NCI-H2107 (cell line): ENCODE results near the gene PAPSS1.
"Not testable (repeated sequence)": the region's sequence is repeated elsewhere in the genome, so short reads cannot be mapped to it uniquely, and the experiment has no call there.

Source experiments
- DNase-seq: peaks from one replicate; lab custom pipeline; 2025; lab: John Stamatoyannopoulos, UW

PAPSS1 gene

GRCh38 chr4:107719922-107720722 is at the start of gene PAPSS1:
PAPSS1 (minus strand) TSS chr4:107720234; CDS start chr4:107720179, 55 bp downstream.
- DNase-seq: peak; percentile 71

- DNase-seq: no peak
These were observed 40.4 kb upstream of the PAPSS1 start for GRCh38 chr4:107760281-107760947.

DNA sequence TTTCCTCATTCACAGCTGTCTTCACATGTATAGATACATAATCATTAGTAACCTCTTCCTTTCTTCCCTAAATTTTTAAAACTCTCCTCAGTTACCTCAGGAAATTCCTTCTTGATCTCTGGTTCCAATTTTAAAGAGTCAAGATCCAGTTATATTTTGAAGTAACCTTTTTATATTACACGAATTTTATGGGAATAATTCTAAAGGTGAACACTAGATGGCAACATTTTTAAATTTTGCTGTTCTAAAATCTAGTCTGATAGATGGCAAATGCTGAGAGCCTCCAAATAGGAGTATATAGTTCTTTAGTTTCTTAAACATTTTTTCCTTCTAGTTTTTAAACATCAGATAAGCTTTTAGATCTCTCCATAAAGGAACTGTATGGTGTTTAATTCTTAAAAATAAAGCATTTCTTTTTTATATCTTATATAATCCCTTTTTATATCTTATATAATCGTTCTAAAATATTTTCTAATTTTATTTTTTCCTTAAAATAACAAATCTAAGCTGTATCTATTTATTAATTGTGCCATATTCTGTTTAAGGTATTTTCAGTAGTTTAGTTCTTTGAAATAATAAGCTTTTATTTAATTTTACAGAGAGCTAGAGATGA is 37.9 kb upstream of the PAPSS1 start:
- DNase-seq: no peak

GRCh38 chr4:107757283-107757682 is 37.2 kb upstream of the PAPSS1 start:
- DNase-seq: no peak

DNA sequence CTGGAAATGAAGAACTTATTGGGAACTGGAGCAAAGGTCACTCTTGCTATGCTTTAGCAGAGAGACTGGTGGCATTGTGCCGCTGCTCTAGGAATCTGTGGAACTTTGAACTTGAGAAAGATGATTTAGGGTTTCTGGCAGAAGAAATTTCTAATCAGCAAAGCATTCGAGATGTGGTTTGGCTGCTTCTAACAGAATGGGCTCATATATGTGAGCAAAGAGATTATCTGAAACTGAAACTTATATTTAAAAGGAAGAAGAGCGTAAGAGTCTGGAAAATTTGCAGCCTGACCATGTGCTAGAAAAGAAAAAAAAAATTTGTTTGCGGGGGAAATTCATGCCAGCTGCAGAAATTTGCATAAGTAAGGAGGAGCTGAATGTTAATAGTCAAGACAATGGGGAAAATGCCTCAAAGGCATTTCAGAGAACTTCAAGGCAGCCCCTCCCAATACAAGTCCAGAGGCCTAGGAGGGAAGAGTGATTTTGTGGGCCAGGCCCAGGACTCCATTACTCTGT is 35.9 kb upstream of the PAPSS1 start:
- no peak for DNase-seq

GRCh38 chr4:107751670-107752069 is 31.6 kb upstream of the PAPSS1 start:
- no peak for DNase-seq

DNA sequence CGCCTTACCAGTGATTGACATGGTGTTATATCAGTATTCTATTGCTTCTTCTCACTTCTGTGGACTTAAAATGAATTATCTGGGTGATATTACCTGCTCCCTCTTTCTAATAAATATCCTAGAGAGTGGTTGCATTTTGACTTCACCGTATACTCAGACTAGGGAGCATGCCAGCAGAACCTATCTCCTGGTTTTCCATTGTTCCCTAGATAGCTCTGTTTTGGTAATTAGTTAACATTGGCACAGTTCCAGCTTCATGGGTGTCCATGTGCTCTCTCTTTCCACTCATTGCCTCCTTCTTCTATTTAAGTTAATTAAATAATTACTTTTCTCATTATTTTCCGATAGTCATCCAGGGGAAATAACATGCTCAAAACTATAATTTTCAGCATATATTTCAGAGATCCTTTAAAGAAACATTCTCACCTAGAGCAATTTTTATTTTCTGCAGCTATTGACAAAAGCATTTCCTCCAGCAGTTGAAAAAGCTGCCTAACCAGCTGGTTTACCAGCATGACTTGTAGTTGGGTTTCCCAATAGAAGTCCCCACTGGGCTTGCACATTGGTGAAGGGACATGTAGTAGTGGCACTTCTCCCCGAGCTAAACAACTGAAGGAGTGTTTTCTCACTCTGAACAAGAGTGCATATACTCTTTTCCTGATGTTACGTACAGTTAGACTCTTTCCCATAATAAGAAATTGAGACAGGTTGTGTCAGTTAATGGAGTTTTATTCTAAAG is 27.9 kb upstream of the PAPSS1 start:
- DNase-seq: no peak

DNA sequence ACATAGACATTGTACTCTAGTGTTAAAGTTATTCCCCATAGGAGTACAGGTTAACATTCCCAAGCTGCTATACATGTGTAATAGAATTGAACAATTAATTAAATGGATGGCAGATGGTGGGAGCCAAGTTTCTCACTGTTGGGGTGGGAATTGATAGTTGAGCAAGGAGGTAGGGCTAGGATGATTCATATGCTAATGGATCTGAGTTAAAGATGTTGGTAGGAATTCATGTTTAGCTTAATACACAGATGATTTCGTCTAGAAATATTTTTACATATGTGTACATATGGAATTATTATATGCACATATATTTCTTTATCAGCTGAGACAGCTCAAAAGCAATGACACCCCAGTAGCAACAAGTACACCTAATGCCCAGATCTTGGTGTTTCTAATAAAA is 26.1 kb upstream of the PAPSS1 start:
- DNase-seq: no peak

- DNase-seq: no peak
These were observed 24.5 kb upstream of the PAPSS1 start for GRCh38 chr4:107744532-107744931.

- DNase-seq: no peak
These were observed 23.5 kb upstream of the PAPSS1 start for GRCh38 chr4:107743532-107743931.

GRCh38 chr4:107742791-107743190 is 22.8 kb upstream of the PAPSS1 start:
- no peak for DNase-seq

DNA sequence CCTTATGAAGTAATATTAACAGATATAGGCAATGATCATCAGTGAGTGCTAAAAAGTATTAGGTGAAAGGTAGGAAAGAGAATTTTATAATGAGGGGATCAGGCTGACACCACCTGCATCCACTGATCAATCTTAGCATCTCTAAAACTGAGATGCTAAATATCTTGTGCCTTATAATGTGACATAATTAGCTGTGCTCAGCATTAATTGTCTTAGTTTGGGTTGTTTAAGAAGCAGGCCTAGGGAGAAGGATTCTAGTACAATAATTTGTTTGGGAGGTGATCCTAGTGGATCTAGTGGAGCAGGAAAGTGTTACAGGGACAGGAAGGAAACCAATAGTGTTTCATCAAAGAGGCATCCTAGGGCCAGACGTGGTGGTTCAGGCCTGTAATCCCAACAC is 22.2 kb upstream of the PAPSS1 start:
- DNase-seq: no peak

DNA sequence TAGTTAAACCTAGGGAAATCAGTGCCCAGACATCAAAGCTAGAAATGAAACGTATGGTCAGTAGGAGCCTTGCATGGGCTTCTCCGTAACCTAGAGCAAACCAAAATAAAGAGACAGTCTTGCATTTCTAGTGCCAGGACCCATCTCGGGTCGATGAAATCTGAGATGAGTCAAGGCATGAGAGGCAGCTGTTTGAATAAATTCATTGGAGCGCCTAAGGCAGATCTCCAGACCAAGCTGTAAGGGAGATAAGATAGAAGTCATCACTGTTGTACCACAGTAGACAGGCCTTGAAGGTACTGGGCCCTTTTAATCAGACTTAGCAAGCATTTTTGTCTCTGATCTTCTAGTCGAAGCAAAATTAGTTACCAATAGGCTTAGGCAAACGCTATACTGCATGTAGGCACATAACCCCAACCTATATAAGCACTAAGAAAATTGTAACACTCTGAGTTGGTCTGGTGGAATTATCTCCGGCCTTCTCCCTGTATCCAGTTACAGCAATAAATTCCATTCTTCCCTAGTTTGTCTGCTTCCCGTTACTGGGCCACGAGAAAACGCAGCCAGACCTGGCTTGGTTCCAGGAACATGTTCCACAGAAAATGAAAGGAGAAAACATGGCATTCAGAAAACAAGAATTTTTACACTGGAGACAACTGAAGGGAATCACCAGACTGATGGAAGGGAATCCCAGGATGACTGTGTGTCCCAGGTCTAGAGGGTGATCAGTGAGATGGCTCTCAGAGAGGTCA is 21.1 kb upstream of the PAPSS1 start:
- no peak for DNase-seq

GRCh38 chr4:107740381-107740780 is 20.3 kb upstream of the PAPSS1 start:
- no peak for DNase-seq

GRCh38 chr4:107737450-107737849 is 17.4 kb upstream of the PAPSS1 start:
- no peak for DNase-seq

DNA sequence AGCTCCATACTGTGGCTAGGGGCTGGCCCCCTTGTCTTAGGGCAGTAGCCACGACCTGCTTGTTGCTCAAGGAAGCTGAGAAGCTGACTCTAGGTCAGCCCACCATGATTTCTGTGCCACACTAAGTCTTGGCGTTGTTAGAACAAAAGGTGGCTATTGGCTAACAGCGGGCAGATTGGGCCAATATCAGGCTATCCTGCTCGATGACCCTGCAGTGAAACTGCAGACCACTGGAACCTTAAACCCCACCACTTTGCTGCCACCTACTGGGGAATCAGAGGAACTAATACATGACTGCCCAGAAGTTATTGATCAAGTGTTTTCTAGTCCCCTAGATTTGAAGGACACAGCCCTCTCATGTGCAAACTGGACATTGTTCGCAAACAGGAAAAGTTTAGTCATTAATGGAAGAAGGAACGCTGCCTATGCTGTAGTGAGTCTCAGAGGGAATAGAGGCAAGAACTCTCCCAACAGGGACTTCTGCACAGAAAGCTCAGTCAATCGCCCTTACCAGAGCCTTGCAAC is 17.0 kb upstream of the PAPSS1 start:
- DNase-seq: no peak

GRCh38 chr4:107736037-107736436 is 16.0 kb upstream of the PAPSS1 start:
- DNase-seq: no peak

GRCh38 chr4:107734120-107734519 is 14.1 kb upstream of the PAPSS1 start:
- no peak for DNase-seq

DNA sequence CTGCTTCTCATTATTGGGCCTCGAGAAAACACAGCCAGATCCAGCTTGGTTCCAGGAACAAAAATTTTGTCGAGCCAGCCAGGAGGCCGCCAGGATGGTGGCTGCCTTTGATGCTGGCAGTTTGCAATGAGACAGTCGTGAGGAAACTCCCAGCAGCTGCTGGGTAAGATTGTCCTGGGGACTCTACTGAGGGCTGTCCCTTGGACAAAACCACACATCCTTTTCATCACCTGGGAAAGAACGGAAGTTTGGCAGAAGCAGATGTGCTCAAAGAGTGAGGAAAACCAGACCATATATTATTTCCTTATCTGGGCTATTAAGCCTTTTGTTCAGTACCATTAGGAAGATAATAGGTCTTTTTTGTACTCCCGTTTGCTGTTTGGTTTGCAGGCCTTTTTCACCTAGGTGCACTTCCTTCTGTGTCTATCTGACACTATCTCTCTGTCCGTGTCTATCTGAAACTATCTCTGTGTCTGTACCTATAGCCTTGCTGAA is 13.4 kb upstream of the PAPSS1 start:
- no peak for DNase-seq

DNA sequence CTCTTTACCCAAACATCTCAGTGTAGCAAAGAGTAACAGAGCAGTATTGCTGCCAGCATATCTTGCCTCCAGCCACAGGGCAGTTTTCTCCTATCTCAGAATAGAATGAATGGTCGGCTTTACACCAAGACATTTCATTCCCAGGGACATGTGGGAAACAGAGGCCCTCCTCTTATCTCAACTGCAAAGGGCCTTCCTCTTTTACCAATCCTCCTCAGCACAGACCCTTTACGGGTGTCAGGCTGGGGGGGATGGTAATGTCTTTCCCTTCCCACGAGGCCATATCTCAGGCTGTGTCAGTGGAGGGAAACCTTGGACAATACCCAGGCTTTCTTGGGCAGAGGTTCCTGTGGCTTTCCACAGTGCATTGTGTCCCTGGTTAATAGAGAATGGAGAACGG is 9.0 kb upstream of the PAPSS1 start:
- DNase-seq: not testable (repeated sequence)
